IPS-20b (cell line): ENCODE results near the gene TEX48.

Source experiments
- H3K27ac ChIP-seq: one replicate; pipeline ENCODE4 v1.5.1; 2013; ENCODE audit warnings: low read length
- H3K27me3 ChIP-seq: 2 replicates; pipeline ENCODE4 v1.6.1; 2013; ENCODE audit warnings: mild to moderate bottlenecking, low read length, inconsistent platforms; ENCODE audit not compliant: insufficient read depth
- H3K36me3 ChIP-seq: 2 replicates; pipeline ENCODE4 v1.6.1; 2013; ENCODE audit warnings: low read depth, mild to moderate bottlenecking, inconsistent platforms, low read length, moderate library complexity; ENCODE audit not compliant: insufficient read depth
- H3K4me1 ChIP-seq: 2 replicates; pipeline ENCODE4 v1.6.1; 2013; ENCODE audit warnings: mild to moderate bottlenecking, control low read depth, inconsistent platforms, low read length, moderate library complexity; ENCODE audit not compliant: insufficient read depth
- H3K4me3 ChIP-seq: 2 replicates; pipeline ENCODE4 v1.5.1; 2013; ENCODE audit warnings: mild to moderate bottlenecking, low read length, inconsistent platforms
- H3K9ac ChIP-seq: 2 replicates; pipeline ENCODE4 v1.6.1; 2013; ENCODE audit warnings: low read depth, mild to moderate bottlenecking, inconsistent platforms, low read length, moderate library complexity
- H3K9me3 ChIP-seq: 2 replicates; pipeline ENCODE4 v1.6.1; 2013; ENCODE audit warnings: mild to moderate bottlenecking, low read depth, low read length, inconsistent platforms; ENCODE audit not compliant: insufficient read depth

The TEX48 gene

GRCh38 chr9:114718801-114719221 is 36.8 kb upstream of the TEX48 start:
- Histone ChIP-seq H3K36me3 (no peaks in the 10 kb centered on the region), H3K27ac (no peak overlapping the region), H3K4me1 (no peaks in the 10 kb centered on the region), H3K9me3 (no peaks in the 10 kb centered on the region), H3K27me3 (peaks cover 8% of the 10 kb centered on the region; the same call in 1 of the 2 replicates), H3K4me3 (no peak overlapping the region), H3K9ac (no peak overlapping the region)

GRCh38 chr9:114717908-114718486 is 36.0 kb upstream of the TEX48 start:
- no peaks in the 10 kb centered on the region for H3K36me3 ChIP-seq
- H3K4me3 ChIP-seq = no peak overlapping the region
- no peak overlapping the region for H3K27ac ChIP-seq
- H3K9ac ChIP-seq = no peak overlapping the region
- H3K9me3 ChIP-seq = no peaks in the 10 kb centered on the region
- no peaks in the 10 kb centered on the region for H3K4me1 ChIP-seq
- peaks cover 5% of the 10 kb centered on the region; the same call in 1 of the 2 replicates for H3K27me3 ChIP-seq

DNA sequence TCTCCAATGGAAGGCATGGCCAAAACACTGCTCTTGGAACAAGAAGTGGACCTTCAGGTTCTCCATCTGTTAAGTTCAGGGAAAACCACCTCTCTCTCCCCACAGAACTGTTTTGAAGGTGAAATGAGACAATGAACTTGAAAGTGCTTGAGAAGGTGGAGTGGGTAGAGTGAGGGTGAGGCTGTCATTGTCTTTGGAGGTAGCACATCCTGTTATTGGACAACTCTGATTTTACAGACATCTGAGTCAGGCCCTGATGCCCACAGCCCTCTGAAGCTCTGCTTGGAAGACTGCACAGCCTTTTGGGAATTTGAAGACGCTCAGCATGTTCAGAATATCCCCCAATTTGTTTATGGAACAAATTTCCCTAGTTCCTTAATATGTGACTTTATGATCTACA is 27.6 kb upstream of the TEX48 start:
- no peak overlapping the region for H3K9ac ChIP-seq
- no peaks in the 10 kb centered on the region for H3K36me3 ChIP-seq
- no peaks in the 10 kb centered on the region for H3K4me1 ChIP-seq
- no peak overlapping the region for H3K27ac ChIP-seq
- peaks cover 6% of the 10 kb centered on the region; the same call in 1 of the 2 replicates for H3K27me3 ChIP-seq
- H3K9me3 ChIP-seq = no peaks in the 10 kb centered on the region
- no peak overlapping the region for H3K4me3 ChIP-seq

DNA sequence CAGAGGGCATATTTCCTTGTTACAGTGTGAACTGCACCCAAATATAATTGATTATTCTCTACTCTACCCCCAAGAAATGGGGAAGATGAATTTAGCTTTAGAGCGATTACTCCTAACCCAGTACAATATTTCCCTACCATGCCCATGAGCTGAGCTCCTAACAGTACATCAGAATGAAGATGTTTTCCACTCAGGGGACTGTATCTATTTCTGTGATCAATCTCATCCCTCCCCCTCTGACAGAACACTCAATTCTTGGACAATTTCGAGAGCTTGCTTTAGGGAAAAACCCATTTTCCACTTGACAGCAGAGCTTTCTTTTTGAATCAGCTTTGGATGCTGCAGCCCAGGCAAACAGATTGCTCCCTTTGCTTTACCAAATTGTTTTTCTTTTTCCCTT is 24.7 kb upstream of the TEX48 start:
- H3K27ac ChIP-seq = no peak overlapping the region
- no peaks in the 10 kb centered on the region for H3K36me3 ChIP-seq
- H3K4me1 ChIP-seq = no peaks in the 10 kb centered on the region
- H3K27me3 ChIP-seq = peaks cover 6% of the 10 kb centered on the region; the same call in 1 of the 2 replicates
- no peaks in the 10 kb centered on the region for H3K9me3 ChIP-seq
- H3K4me3 ChIP-seq = no peak overlapping the region
- H3K9ac ChIP-seq = no peak overlapping the region

- H3K27ac ChIP-seq = no peak overlapping the region
- no peak overlapping the region for H3K4me3 ChIP-seq
- H3K9ac ChIP-seq = no peak overlapping the region
- H3K9me3 ChIP-seq = no peaks in the 10 kb centered on the region
- H3K36me3 ChIP-seq = no peaks in the 10 kb centered on the region
- no peaks in the 10 kb centered on the region for H3K4me1 ChIP-seq
- no peaks in the 10 kb centered on the region for H3K27me3 ChIP-seq
Measured at GRCh38 chr9:114701988-114702387, 20.0 kb upstream of the TEX48 start.

GRCh38 chr9:114697951-114698351 is 16.0 kb upstream of the TEX48 start:
- Histone ChIP-seq H3K9me3 (no peaks in the 10 kb centered on the region), H3K27ac (no peak overlapping the region), H3K9ac (no peak overlapping the region), H3K36me3 (no peaks in the 10 kb centered on the region), H3K27me3 (no peaks in the 10 kb centered on the region), H3K4me1 (no peaks in the 10 kb centered on the region), H3K4me3 (no peak overlapping the region)

DNA sequence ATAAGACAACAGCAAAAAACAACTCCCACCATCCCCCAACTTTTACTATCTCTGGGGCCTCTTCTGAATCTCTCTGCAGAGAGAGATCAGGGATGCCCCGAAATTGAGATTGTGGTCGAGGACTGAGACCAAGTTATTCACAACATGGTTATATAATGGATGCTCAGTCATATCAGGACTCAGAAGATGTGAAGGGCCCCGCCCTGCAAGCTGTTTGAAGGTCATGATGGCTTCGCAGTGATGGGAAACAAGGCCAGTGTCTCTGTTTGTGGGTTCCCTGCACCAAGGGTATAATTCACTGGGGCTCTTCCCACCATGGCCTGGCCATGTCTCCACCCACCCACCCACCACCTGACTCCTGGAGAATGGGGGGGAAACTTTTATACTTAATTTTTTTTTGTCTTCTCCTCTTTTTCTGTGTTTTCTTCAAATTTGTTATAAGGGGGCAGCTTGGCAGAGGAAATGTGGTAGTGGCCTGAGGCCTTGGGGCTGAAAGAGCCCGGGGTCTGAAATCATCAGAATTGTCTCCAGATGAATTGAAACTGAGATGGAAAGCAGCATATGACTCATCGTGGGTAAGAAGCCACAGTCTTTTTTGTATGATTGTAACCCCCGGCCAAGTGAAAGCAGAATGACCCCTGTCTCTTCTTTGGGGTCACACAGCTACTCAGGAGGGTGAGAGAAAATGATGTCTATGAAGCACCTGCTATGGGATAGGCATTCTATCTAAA is 15.0 kb upstream of the TEX48 start:
- no peak overlapping the region for H3K27ac ChIP-seq
- H3K36me3 ChIP-seq = no peaks in the 10 kb centered on the region
- H3K4me1 ChIP-seq = no peaks in the 10 kb centered on the region
- no peak overlapping the region for H3K9ac ChIP-seq
- H3K9me3 ChIP-seq = no peaks in the 10 kb centered on the region
- H3K27me3 ChIP-seq = no peaks in the 10 kb centered on the region
- no peak overlapping the region for H3K4me3 ChIP-seq

GRCh38 chr9:114695948-114696347 is 14.0 kb upstream of the TEX48 start:
- Histone ChIP-seq H3K27ac (no peak overlapping the region), H3K9ac (no peak overlapping the region), H3K4me3 (no peak overlapping the region), H3K9me3 (no peaks in the 10 kb centered on the region), H3K27me3 (no peaks in the 10 kb centered on the region), H3K36me3 (no peaks in the 10 kb centered on the region), H3K4me1 (no peaks in the 10 kb centered on the region)

DNA sequence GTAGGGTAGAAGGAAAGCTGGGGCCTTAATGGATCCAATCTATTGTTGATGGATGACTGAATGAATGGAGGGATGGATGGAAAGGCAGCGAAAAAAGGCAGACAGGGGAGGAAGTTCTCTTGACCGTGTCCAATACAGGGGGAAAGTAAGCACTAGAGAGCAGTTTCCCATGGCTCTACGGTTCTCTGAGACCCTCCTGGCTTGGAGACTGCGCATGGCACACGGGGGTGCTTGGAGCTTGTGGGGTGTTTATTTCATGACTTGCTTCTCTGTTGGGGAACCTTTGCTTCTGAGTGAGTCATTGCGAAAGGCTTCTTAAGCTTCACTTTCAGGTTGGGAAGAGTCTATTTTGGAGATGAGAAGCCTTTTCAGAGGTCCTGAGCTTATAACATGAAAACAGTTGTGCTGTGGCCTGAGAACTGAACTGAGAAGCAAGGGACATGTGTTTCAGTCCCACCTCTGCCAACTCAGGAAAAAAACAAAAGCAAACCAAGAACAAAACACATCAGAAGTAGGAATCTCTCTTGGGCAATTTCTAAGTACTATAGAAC is 12.8 kb upstream of the TEX48 start:
- Histone ChIP-seq H3K4me1 (no peaks in the 10 kb centered on the region), H3K36me3 (no peaks in the 10 kb centered on the region), H3K9me3 (no peaks in the 10 kb centered on the region), H3K27me3 (no peaks in the 10 kb centered on the region), H3K9ac (no peak overlapping the region), H3K4me3 (no peak overlapping the region), H3K27ac (no peak overlapping the region)

- H3K36me3 ChIP-seq = no peaks in the 10 kb centered on the region
- H3K4me3 ChIP-seq = no peak overlapping the region
- 0 out of 2 replicates have a peak, but pooled peaks cover 2% of the 10 kb centered on the region for H3K4me1 ChIP-seq
- no peak overlapping the region for H3K27ac ChIP-seq
- no peaks in the 10 kb centered on the region for H3K27me3 ChIP-seq
- no peak overlapping the region for H3K9ac ChIP-seq
- no peaks in the 10 kb centered on the region for H3K9me3 ChIP-seq
Measured at GRCh38 chr9:114694146-114694545, 12.2 kb upstream of the TEX48 start.

DNA sequence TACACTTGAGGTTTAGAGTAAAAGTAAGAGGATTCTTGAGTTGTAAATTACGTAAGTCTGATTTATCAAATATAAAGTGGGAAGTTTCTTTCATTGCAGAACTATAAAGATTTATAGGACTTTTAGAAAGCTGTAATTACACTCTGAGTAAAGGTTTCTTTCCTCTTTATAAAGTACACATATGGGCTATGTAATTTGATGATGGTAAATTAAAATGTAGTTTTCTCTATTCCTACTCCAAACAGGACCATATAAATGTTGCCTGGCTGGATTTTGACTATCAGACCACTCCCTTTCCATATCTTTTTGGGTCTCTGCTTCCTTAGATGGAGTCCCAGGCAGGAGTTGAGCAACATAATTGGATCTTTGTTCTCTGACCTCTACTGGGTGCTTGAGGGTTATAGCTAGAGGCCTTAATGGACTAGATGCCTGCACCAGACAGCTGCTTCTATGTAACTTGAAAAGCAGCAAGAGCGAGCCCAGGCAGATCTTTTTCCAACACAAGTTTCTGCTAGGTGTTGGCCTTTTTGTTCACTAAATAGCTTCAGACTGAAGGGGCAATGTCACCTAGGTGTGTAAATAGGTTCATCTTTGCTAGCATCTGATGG is 11.4 kb upstream of the TEX48 start:
- Histone ChIP-seq H3K27ac (no peak overlapping the region), H3K27me3 (no peaks in the 10 kb centered on the region), H3K4me3 (no peak overlapping the region), H3K4me1 (0 out of 2 replicates have a peak, but pooled peaks cover 4% of the 10 kb centered on the region), H3K9ac (no peak overlapping the region), H3K36me3 (no peaks in the 10 kb centered on the region), H3K9me3 (no peaks in the 10 kb centered on the region)

GRCh38 chr9:114691956-114692295 is 9.9 kb upstream of the TEX48 start:
- Histone ChIP-seq H3K36me3 (no peaks in the 10 kb centered on the region), H3K9ac (no peak overlapping the region), H3K4me3 (no peak overlapping the region), H3K27ac (no peak overlapping the region), H3K27me3 (no peaks in the 10 kb centered on the region), H3K4me1 (0 out of 2 replicates have a peak, but pooled peaks cover 4% of the 10 kb centered on the region), H3K9me3 (no peaks in the 10 kb centered on the region)
